Effector memory CD4-positive, alpha-beta T cell (primary cell): ENCODE results near the gene SPG11.

Experiments
- DNase-seq, 3 donors: peaks; one replicate each; pipeline ENCODE4 v3.0.0-alpha.2; 2020
- H3K27ac ChIP-seq: 2 replicates; pipeline ENCODE4 v1.7.0; 2013; ENCODE audit warnings: mild to moderate bottlenecking, low read length, moderate library complexity; ENCODE audit not compliant: insufficient read depth, poor library complexity, severe bottlenecking
- H3K27me3 ChIP-seq: replicated peaks from 2 replicates; pipeline ENCODE4 v1.7.0; 2013; ENCODE audit warnings: mild to moderate bottlenecking, low read length; ENCODE audit not compliant: insufficient read depth, control insufficient read depth, poor library complexity, severe bottlenecking
- H3K36me3 ChIP-seq: 2 replicates; pipeline ENCODE4 v1.7.0; 2013; ENCODE audit warnings: mild to moderate bottlenecking, low read length, moderate library complexity; ENCODE audit not compliant: control insufficient read depth, insufficient read depth
- H3K4me1 ChIP-seq: 2 replicates; pipeline ENCODE4 v1.7.0; 2013; ENCODE audit warnings: low read length, mild to moderate bottlenecking; ENCODE audit not compliant: control insufficient read depth, insufficient read depth, poor library complexity, severe bottlenecking
- H3K4me3 ChIP-seq: 2 replicates; pipeline ENCODE4 v1.7.0; 2013; ENCODE audit warnings: low read length, low read depth, mild to moderate bottlenecking; ENCODE audit not compliant: insufficient read depth, poor library complexity, severe bottlenecking
- H3K9me3 ChIP-seq: 2 replicates; pipeline ENCODE4 v1.7.0; 2013; ENCODE audit warnings: mild to moderate bottlenecking, low read length, moderate library complexity; ENCODE audit not compliant: control insufficient read depth

SPG11 gene

GRCh38 chr15:44682211-44682610 is 18.7 kb upstream of the SPG11 start:
- Histone ChIP-seq H3K9me3 (no peaks in the 10 kb centered on the region), H3K4me3 (peak overlapping the region; percentile 1), H3K36me3 (no peaks in the 10 kb centered on the region), H3K27me3 (no peaks in the 10 kb centered on the region), H3K4me1 (peaks cover 49% of the 10 kb centered on the region), H3K27ac (peak overlapping the region; percentile 67)
- no peak for DNase-seq

GRCh38 chr15:44676676-44677075 is 13.2 kb upstream of the SPG11 start:
- no peaks in the 10 kb centered on the region for H3K36me3 ChIP-seq
- H3K27me3 ChIP-seq = no peaks in the 10 kb centered on the region
- DNase-seq = no peak
- H3K9me3 ChIP-seq = no peaks in the 10 kb centered on the region
- peaks cover 73% of the 10 kb centered on the region for H3K4me1 ChIP-seq
- peak overlapping the region; percentile 54 for H3K27ac ChIP-seq
- peak overlapping the region; percentile 27 for H3K4me3 ChIP-seq

- Histone ChIP-seq H3K4me3 (peak overlapping the region; percentile 17), H3K9me3 (no peaks in the 10 kb centered on the region), H3K27ac (peak overlapping the region; percentile 54), H3K36me3 (no peaks in the 10 kb centered on the region), H3K27me3 (no peaks in the 10 kb centered on the region), H3K4me1 (peaks cover 78% of the 10 kb centered on the region)
- no peak for DNase-seq
Observed at GRCh38 chr15:44675911-44676310, 12.4 kb upstream of the SPG11 start.

GRCh38 chr15:44673639-44674038 is 10.2 kb upstream of the SPG11 start:
- H3K9me3 ChIP-seq = no peaks in the 10 kb centered on the region
- no peaks in the 10 kb centered on the region for H3K27me3 ChIP-seq
- H3K4me1 ChIP-seq = peaks cover 83% of the 10 kb centered on the region
- no peaks in the 10 kb centered on the region for H3K36me3 ChIP-seq
- no peak overlapping the region for H3K4me3 ChIP-seq
- DNase-seq = no peak
- H3K27ac ChIP-seq = no peak overlapping the region

- Histone ChIP-seq H3K27me3 (no peaks in the 10 kb centered on the region), H3K9me3 (no peaks in the 10 kb centered on the region), H3K36me3 (no peaks in the 10 kb centered on the region), H3K4me3 (no peak overlapping the region), H3K27ac (peak overlapping the region; percentile 50), H3K4me1 (peaks cover 75% of the 10 kb centered on the region)
- DNase-seq = no peak
Observed at GRCh38 chr15:44670087-44670950, 6.9 kb upstream of the SPG11 start.

- no peaks in the 10 kb centered on the region for H3K27me3 ChIP-seq
- peak overlapping the region; percentile 55 for H3K27ac ChIP-seq
- peaks cover 79% of the 10 kb centered on the region for H3K4me1 ChIP-seq
- H3K36me3 ChIP-seq = no peaks in the 10 kb centered on the region
- no peaks in the 10 kb centered on the region for H3K9me3 ChIP-seq
- H3K4me3 ChIP-seq = peak overlapping the region; percentile 6
- DNase-seq = no peak
Observed at GRCh38 chr15:44668921-44669320, 5.5 kb upstream of the SPG11 start.

GRCh38 chr15:44667039-44667360 is 3.5 kb upstream of the SPG11 start:
- H3K4me3 ChIP-seq = peak overlapping the region; percentile 31
- peak overlapping the region; percentile 62 for H3K27ac ChIP-seq
- no peak for DNase-seq
- H3K27me3 ChIP-seq = no peaks in the 10 kb centered on the region
- H3K9me3 ChIP-seq = no peaks in the 10 kb centered on the region
- H3K36me3 ChIP-seq = no peaks in the 10 kb centered on the region
- H3K4me1 ChIP-seq = peaks cover 78% of the 10 kb centered on the region

GRCh38 chr15:44666210-44667038 is 3.0 kb upstream of the SPG11 start:
- Histone ChIP-seq H3K4me1 (peaks cover 72% of the 10 kb centered on the region), H3K27me3 (no peaks in the 10 kb centered on the region), H3K27ac (peak overlapping the region; percentile 62), H3K36me3 (no peaks in the 10 kb centered on the region), H3K9me3 (no peaks in the 10 kb centered on the region), H3K4me3 (peak overlapping the region; percentile 31)
- no peak for DNase-seq

- peak; percentile 78 to 81 (median 78) for DNase-seq
- Histone ChIP-seq H3K36me3 (no peaks in the 10 kb centered on the region), H3K27ac (peak overlapping the region; percentile 96), H3K9me3 (no peaks in the 10 kb centered on the region), H3K4me1 (peaks cover 42% of the 10 kb centered on the region), H3K27me3 (no peaks in the 10 kb centered on the region), H3K4me3 (peak overlapping the region; percentile 79)
Observed at GRCh38 chr15:44662478-44663409, 718 bp downstream of the SPG11 start.
